Measurements from ENCODE around the gene TMEM95.

TMEM95 gene

GRCh38 chr17:7392696-7393612 is 38.0 kb downstream of the TMEM95 start:
- Mint-ChIP-seq H3K27me3 (ENCODE audit: low read depth, poor library complexity) (peaks cover 4% of the 10 kb centered on the region), H3K9me3 (no peaks in the 10 kb centered on the region), H3K27ac (no peak overlapping the region), H3K4me1 (peaks cover 46% of the 10 kb centered on the region), H3K36me3 (ENCODE audit: low read depth) (peaks cover 24% of the 10 kb centered on the region), H3K4me3 (peak overlapping the region; percentile 74)
- no peak for TF ChIP-seq CTCF (IDR thresholded peaks at IDR 0.05)
- no peak for DNase-seq

- Mint-ChIP-seq H3K36me3 (ENCODE audit: low read depth) (peaks cover 24% of the 10 kb centered on the region), H3K4me3 (peak overlapping the region; percentile 90), H3K27ac (no peak overlapping the region), H3K9me3 (no peaks in the 10 kb centered on the region), H3K4me1 (peaks cover 46% of the 10 kb centered on the region), H3K27me3 (ENCODE audit: low read depth, poor library complexity) (peaks cover 4% of the 10 kb centered on the region)
- peak; percentile 67 for DNase-seq
- TF ChIP-seq CTCF (IDR thresholded peaks at IDR 0.05): no peak
Observed at GRCh38 chr17:7393613-7394451, 38.9 kb downstream of the TMEM95 start.

GRCh38 chr17:7394452-7395191 is 39.7 kb downstream of the TMEM95 start, which contains the start of gene PLSCR3:
Gene PLSCR3, minus strand, starts transcription at chr17:7394525. Its CDS starts 415 bp downstream, at chr17:7394110.
- Mint-ChIP-seq H3K27me3 (ENCODE audit: low read depth, poor library complexity) (peaks cover 4% of the 10 kb centered on the region), H3K4me1 (peaks cover 45% of the 10 kb centered on the region), H3K9me3 (no peaks in the 10 kb centered on the region), H3K4me3 (peak within 1 kb of the TSS; percentile 93), H3K36me3 (ENCODE audit: low read depth) (peaks cover 21% of the 10 kb centered on the region), H3K27ac (peak within 1 kb of the TSS; percentile 94)
- peak; percentile 53 for TF ChIP-seq CTCF (IDR thresholded peaks at IDR 0.05)
- DNase-seq: peak; percentile 90

- Mint-ChIP-seq H3K4me1 (peaks cover 35% of the 10 kb centered on the region), H3K4me3 (peak overlapping the region; percentile 9), H3K27me3 (ENCODE audit: low read depth, poor library complexity) (peaks cover 4% of the 10 kb centered on the region), H3K36me3 (ENCODE audit: low read depth) (peaks cover 21% of the 10 kb centered on the region), H3K27ac (no peak overlapping the region), H3K9me3 (no peaks in the 10 kb centered on the region)
- DNase-seq: no peak
- no peak for TF ChIP-seq CTCF (IDR thresholded peaks at IDR 0.05)
Observed at GRCh38 chr17:7396147-7396546, 41.2 kb downstream of the TMEM95 start.

- Mint-ChIP-seq H3K27ac (no peak overlapping the region), H3K4me3 (no peak overlapping the region)
Observed at GRCh38 chr17:7398612-7399011, 43.7 kb downstream of the TMEM95 start.

More at GRCh38 chr17:7398612-7399011, 43.7 kb downstream of the TMEM95 start:
- Mint-ChIP-seq H3K4me1 (peaks cover 34% of the 10 kb centered on the region), H3K9me3 (no peaks in the 10 kb centered on the region), H3K36me3 (ENCODE audit: low read depth) (peaks cover 15% of the 10 kb centered on the region), H3K27me3 (ENCODE audit: low read depth, poor library complexity) (peaks cover 4% of the 10 kb centered on the region)
- no peak for TF ChIP-seq CTCF (IDR thresholded peaks at IDR 0.05)
- no peak for DNase-seq
